Esophagus muscularis mucosa (tissue), 3 donors: ENCODE data around the gene TMEM87B.

Experiments used
- POLR2AphosphoS5 ChIP-seq, 2 donors: sonication (generic); formaldehyde crosslinking; IDR thresholded peaks; one replicate each; pipeline ENCODE4 v1.6.1; 2017; ENCODE audit warnings: antibody characterized with exemption in 2 of 2
- TF ChIP-seq, protein P1 (sequence below), 3 experiments: fragments of 200-600 bp in 2 of 3; fragments of 450-650 bp in 1 of 3; sonication (generic) in 2 of 3; IDR thresholded peaks; one replicate each; pipeline ENCODE4 v1.5.1; 2017 to 2019; ENCODE audit warnings: antibody characterized with exemption in 3 of 3, mild to moderate bottlenecking in 2 of 3, moderate library complexity in 1 of 3

DNA sequence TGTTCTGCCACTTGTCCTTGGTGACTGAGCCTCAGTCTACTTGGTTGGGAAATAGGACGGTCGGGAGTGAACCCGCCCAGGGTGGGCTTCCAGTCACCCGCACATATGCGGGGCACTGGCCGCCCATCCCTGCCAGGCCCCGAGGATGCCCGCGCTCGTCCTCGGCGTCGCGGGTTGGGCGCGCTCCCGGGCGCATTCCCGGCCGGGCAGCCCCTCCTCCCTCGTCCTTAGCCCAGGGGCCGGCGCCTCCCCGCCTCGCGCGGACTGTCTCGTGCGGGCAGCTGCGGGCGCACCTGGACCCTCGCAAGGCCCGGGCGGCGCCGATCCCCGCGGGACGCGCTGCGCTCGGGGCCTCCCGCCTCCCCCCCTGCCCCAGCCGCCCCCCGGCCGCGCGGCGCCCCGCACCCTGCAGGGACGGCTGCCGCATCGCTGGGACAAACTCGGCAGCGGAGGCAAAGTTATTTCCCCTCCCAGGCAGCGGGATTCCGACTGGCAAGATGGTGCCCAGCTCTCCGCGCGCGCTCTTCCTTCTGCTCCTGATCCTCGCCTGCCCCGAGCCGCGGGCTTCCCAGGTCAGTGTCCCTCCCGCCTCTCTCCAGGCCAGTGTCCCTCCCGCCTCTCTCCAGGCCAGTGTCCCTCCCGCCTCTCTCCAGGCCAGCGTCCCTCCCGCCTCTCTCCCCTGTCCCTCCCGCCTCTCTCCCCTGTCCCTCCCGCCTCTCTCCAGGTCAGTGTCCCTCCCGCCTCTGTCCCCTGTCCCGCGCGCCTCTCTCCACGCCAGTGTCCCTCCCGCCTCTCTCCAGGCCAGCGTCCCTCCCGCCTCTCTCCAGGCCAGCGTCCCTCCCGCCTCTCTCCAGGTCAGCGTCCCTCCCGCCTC lies 83.3 kb downstream of the TMEM87B start, which contains the start of gene FBLN7:
- no peak for TF ChIP-seq POLR2AphosphoS5 (IDR thresholded peaks at IDR 0.05)
- TF ChIP-seq, protein P1, sequence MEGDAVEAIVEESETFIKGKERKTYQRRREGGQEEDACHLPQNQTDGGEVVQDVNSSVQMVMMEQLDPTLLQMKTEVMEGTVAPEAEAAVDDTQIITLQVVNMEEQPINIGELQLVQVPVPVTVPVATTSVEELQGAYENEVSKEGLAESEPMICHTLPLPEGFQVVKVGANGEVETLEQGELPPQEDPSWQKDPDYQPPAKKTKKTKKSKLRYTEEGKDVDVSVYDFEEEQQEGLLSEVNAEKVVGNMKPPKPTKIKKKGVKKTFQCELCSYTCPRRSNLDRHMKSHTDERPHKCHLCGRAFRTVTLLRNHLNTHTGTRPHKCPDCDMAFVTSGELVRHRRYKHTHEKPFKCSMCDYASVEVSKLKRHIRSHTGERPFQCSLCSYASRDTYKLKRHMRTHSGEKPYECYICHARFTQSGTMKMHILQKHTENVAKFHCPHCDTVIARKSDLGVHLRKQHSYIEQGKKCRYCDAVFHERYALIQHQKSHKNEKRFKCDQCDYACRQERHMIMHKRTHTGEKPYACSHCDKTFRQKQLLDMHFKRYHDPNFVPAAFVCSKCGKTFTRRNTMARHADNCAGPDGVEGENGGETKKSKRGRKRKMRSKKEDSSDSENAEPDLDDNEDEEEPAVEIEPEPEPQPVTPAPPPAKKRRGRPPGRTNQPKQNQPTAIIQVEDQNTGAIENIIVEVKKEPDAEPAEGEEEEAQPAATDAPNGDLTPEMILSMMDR (IDR thresholded peaks at IDR 0.05) = no peak
